ENCODE measurements around the gene LSS.
"Not testable (repeated sequence)": the region's sequence is repeated elsewhere in the genome, so short reads cannot be mapped to it uniquely, and the experiment has no call there.

Gene LSS

DNA sequence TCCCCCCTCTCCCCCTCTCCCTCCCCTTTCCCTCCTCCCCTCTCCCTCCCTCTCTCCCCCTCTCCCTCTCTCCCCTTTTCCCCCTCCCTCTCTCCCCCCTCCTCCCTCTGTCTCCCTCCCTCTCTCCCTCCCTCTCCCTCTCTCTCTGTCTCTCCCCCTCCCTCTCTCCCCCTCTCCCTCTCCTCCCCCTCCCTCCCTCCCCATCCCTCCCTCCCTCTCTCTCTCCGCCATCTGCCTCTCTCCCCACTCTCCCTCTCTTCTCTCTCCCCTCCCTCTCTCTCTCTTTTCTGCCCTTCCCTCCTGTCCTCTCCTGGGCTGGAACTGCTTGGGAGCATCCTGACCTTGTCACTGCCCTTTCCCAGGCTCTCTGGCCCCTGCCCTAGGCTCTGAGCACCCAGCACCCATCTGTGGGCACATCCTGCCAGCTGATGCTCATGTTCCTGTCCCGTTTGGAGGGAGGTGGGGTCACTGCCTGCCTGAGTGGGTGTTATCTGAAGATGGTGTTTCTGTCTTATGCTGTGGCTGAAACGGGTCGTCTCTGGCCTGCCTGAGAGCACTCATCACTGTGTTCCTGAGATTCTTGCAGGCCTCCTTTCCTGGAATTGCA, 84.0 kb downstream of the LSS start:
- no CpG with 5 or more reads among the region's 4 CpGs for WGBS (ENCODE audit: insufficient coverage, insufficient read length)
- no peak for DNase-seq (ENCODE audit: low read depth, low spot score)
- H3K4me1 ChIP-seq (ENCODE audit: control insufficient read depth, insufficient read depth, low read length) = no peaks in the 10 kb centered on the region

DNA sequence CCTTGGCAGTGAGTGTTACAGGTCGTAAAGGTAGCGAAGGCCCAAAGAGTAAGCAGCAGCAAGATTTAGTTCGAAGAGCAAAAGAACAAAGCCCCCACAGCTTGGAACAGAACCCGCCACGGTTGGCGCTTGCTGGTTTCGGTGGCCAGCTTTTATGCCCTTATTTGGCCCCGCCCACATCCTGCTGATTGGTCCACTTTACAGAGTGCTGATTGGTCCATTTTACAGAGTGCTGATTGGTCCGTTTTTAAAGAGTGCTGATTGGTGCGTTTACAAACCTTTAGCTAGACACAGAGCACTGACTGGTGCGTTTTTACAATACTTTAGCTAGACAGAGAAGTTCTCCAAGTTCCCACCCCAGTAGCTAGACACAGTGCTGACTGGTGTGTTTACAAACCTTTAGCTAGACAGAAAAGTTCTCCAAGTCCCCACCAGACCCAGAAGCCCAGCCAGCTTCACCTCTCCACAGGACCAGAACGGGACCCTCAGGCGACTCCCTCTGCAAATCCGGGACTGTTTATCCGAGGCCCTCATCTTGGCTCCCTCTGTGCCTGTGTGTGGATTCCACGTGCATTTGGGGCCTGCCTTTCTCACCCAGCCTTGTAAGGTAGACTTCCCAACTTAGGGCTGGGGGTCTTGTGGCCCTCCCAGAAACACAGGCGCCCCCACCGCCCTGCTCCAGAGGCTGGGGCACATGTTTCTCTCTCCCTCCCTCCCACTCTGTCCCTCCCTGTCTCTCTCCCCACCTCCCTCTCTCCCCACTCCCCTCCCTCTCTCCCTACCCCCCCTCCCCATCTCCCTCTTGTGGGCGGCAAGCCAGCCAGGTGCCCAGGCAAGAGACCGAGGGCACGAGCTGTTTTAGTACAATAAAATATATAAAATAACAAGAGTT, 85.7 kb downstream of the LSS start:
- DNase-seq (ENCODE audit: low read depth, low spot score) = no peak
- Histone ChIP-seq H3K4me3 (ENCODE audit: low read length) (peak overlapping the region; percentile 8; the same call in 1 of the 2 replicates), H3K36me3 (ENCODE audit: control insufficient read depth, insufficient read depth, low read length) (no peaks in the 10 kb centered on the region; the same call in 1 of the 2 replicates), H3K9me3 (ENCODE audit: control insufficient read depth, insufficient read depth, low read length) (no peaks in the 10 kb centered on the region), H3K4me1 (ENCODE audit: control insufficient read depth, insufficient read depth, low read length) (peaks cover 2% of the 10 kb centered on the region; the same call in 1 of the 2 replicates), H3K27ac (ENCODE audit: low read length) (no peak overlapping the region), H3K27me3 (ENCODE audit: control insufficient read depth, insufficient read depth, low read length) (no peaks in the 10 kb centered on the region; the same call in 1 of the 2 replicates)
- WGBS (ENCODE audit: insufficient coverage, insufficient read length) = no CpG with 5 or more reads among the region's 21 CpGs

More for the DNA sequence above, 84.0 kb downstream of the LSS start:
- Histone ChIP-seq H3K27ac (ENCODE audit: low read length) (no peak overlapping the region), H3K9me3 (ENCODE audit: control insufficient read depth, insufficient read depth, low read length) (no peaks in the 10 kb centered on the region), H3K27me3 (ENCODE audit: control insufficient read depth, insufficient read depth, low read length) (no peaks in the 10 kb centered on the region; the same call in 1 of the 2 replicates), H3K36me3 (ENCODE audit: control insufficient read depth, insufficient read depth, low read length) (no peaks in the 10 kb centered on the region; the same call in 1 of the 2 replicates), H3K4me3 (ENCODE audit: low read length) (no peak overlapping the region)

DNA sequence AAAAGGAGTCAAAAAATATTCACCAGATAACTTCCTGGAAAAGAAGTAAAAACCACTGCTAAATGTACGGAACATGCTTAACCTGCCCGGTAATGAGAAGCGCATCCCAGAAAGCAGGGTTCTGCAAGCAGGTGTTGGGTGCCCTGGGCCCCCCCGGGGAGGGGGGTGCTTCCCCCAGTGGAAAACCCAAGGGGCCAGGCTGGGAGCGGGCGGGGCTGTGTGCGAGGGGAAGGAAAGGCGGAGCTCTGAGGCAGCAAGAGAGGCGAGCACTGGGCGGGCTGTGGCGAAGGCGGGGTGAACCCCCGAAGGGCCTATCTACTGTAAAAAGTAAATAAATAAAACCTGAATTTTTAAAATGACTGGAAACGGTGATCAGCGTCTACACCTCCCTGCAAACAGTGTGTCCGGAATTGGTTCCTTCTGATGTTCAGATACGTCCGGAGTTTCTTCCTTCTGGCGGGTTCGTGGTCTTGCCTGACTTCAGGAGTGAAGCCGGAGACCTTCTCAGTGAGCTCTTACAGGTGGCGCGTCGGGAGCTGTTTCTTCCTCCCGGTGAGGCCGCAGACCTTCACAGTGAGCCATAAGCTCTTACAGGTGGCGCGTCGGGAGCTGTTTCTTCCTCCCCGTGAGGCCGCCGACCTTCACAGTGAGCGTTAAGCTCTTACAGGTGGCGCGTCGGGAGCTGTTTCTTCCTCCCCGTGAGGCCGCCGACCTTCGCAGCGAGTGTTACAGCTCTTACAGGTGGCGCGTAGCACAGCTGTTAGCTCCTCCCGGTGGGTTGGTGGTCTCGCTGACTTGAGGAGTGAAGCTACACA, 86.6 kb downstream of the LSS start:
- Histone ChIP-seq H3K9me3 (ENCODE audit: control insufficient read depth, insufficient read depth, low read length) (no peaks in the 10 kb centered on the region), H3K36me3 (ENCODE audit: control insufficient read depth, insufficient read depth, low read length) (no peaks in the 10 kb centered on the region; the same call in 1 of the 2 replicates), H3K27me3 (ENCODE audit: control insufficient read depth, insufficient read depth, low read length) (no peaks in the 10 kb centered on the region; the same call in 1 of the 2 replicates), H3K27ac (ENCODE audit: low read length) (no peak overlapping the region), H3K4me3 (ENCODE audit: low read length) (peak overlapping the region; percentile 8; the same call in 1 of the 2 replicates), H3K4me1 (ENCODE audit: control insufficient read depth, insufficient read depth, low read length) (peaks cover 2% of the 10 kb centered on the region; the same call in 1 of the 2 replicates)
- whole genome bisulfite sequencing (ENCODE audit: insufficient coverage, insufficient read length) = no CpG with 5 or more reads among the region's 45 CpGs
- no peak for DNase-seq (ENCODE audit: low read depth, low spot score)

DNA sequence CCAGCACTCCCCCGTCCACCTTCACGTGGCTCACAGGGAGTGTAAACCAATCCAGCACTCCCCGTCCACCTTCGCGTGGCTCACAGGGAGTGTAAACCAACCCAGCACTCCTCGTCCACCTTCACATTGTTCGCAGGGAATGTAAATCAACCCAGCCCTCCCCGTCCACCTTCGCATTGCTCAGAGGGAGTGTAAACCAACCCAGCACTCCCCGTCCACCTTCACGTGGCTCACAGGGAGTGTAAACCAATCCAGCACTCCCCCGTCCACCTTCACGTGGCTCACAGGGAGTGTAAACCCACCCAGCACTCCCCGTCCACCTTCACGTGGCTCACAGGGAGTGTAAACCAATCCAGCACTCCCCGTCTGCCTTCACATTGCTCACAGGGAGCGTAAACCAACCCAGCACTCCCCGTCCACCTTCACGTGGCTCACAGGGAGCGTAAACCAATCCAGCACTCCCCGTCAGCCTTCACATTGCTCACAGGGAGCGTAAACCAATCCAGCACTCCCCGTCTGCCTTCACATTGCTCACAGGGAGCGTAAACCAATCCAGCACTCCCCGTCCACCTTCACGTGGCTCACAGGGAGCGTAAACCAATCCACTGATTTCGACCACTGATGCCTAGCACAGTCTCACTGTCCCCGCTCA, 88.1 kb downstream of the LSS start:
- no CpG with 5 or more reads among the region's 29 CpGs for WGBS (ENCODE audit: insufficient coverage, insufficient read length)
- not testable (repeated sequence) for H3K36me3 ChIP-seq (ENCODE audit: control insufficient read depth, insufficient read depth, low read length); H3K27ac ChIP-seq (ENCODE audit: low read length); H3K9me3 ChIP-seq (ENCODE audit: control insufficient read depth, insufficient read depth, low read length); DNase-seq (ENCODE audit: low read depth, low spot score); H3K27me3 ChIP-seq (ENCODE audit: control insufficient read depth, insufficient read depth, low read length); H3K4me1 ChIP-seq (ENCODE audit: control insufficient read depth, insufficient read depth, low read length)
- H3K4me3 ChIP-seq (ENCODE audit: low read length) = peak overlapping the region; percentile 7; the same call in 1 of the 2 replicates

DNA sequence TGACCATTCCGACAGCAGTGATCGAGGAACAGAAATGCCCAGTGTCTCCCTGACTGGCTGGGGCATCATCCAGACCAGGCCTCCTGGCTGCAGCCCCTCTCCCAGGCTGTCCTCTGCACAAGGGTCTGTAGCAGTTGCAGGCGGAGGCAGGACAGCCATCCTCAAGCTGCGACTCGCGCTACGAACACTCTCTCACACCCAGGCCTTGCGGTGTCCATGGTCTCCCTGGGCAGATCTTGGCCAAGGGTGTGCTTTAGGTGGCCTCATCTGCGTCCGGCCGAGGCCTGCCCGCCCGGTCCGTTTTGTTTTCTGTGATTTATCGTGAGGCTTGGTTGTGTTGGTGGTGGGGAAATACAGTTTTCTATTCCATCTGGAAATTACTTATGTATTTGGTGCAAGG, 88.9 kb downstream of the LSS start:
- no peak overlapping the region for H3K4me3 ChIP-seq (ENCODE audit: low read length)
- no CpG with 5 or more reads among the region's 15 CpGs for WGBS (ENCODE audit: insufficient coverage, insufficient read length)

DNA sequence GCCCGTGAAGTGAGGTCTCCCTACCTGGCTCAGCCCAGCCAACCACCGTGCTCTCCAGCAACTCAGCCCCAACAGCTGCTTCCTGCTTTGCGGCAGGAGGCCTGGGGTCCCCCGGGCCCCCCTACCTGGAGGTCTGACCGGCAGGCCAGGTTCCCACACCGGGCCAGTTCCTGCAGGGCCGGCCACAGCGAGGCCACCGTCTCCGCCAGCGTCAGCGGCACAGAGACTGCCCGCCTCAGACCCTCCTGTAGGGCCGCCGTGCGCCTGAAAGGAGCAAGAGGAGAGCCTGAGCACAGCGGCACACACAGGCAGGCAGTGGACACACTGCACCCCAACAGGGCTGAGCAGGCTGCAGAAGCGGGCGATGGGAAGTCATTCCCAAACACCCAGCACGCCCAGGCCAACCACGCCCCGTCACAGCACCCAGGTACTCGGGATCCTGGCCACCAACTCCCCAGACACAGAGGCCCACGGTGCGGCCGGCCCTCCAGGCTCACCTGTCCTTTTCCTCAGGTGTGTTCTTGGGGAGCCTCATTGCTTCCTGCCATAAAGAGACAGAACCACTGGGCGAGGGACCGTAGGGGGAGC, 90.1 kb downstream of the LSS start:
- no peak for DNase-seq (ENCODE audit: low read depth, low spot score)
- no peaks in the 10 kb centered on the region for H3K36me3 ChIP-seq (ENCODE audit: control insufficient read depth, insufficient read depth, low read length)
- H3K27ac ChIP-seq (ENCODE audit: low read length) = no peak overlapping the region
- H3K27me3 ChIP-seq (ENCODE audit: control insufficient read depth, insufficient read depth, low read length) = no peaks in the 10 kb centered on the region; the same call in 1 of the 2 replicates
- H3K4me1 ChIP-seq (ENCODE audit: control insufficient read depth, insufficient read depth, low read length) = peaks cover 2% of the 10 kb centered on the region; the same call in 1 of the 2 replicates
- H3K4me3 ChIP-seq (ENCODE audit: low read length) = no peak overlapping the region
- no peaks in the 10 kb centered on the region for H3K9me3 ChIP-seq (ENCODE audit: control insufficient read depth, insufficient read depth, low read length)
- WGBS (ENCODE audit: insufficient coverage, insufficient read length) = no CpG with 5 or more reads among the region's 28 CpGs

More for the DNA sequence above, 88.9 kb downstream of the LSS start:
- DNase-seq (ENCODE audit: low read depth, low spot score) = no peak
- Histone ChIP-seq H3K27ac (ENCODE audit: low read length) (no peak overlapping the region), H3K9me3 (ENCODE audit: control insufficient read depth, insufficient read depth, low read length) (no peaks in the 10 kb centered on the region), H3K36me3 (ENCODE audit: control insufficient read depth, insufficient read depth, low read length) (no peaks in the 10 kb centered on the region), H3K27me3 (ENCODE audit: control insufficient read depth, insufficient read depth, low read length) (no peaks in the 10 kb centered on the region; the same call in 1 of the 2 replicates), H3K4me1 (ENCODE audit: control insufficient read depth, insufficient read depth, low read length) (peaks cover 2% of the 10 kb centered on the region; the same call in 1 of the 2 replicates)

Data from iPS DF 6.9 (cell line).